LHCN-M2 (cell line): Measurements from ENCODE around the gene PTAR1. TPM values are rescaled to one million over a fixed set of nuclear protein-coding genes. Genes with fewer than 3 reads are reported as not detected.
A peak's percentile ranks its signal among the peaks of the same experiment; 100 is the strongest.

Experiments
- DNase-seq: peaks from one replicate; pipeline ENCODE4 v3.0.0-alpha.2; 2012; ENCODE audit warnings: low read depth
- total RNA-seq: library from RNA; depleted of rRNA; stranded (reverse); fragments of >200 nt; gene quantifications from 2 replicates; pipeline ENCODE4 v1.2.3, GENCODE V29; 2014

The PTAR1 gene
- total RNA-seq, 1 experiment from 2014 or later = 64.6 TPM

- DNase-seq = no peak
These were observed 9.7 kb downstream of the PTAR1 start for GRCh38 chr9:69750085-69750484.

GRCh38 chr9:69748304-69748703 lies 11.5 kb downstream of the PTAR1 start:
- DNase-seq = no peak

GRCh38 chr9:69746859-69747560 lies 12.8 kb downstream of the PTAR1 start:
- DNase-seq = no peak

- DNase-seq = peak; percentile 26
These were observed 13.9 kb downstream of the PTAR1 start for GRCh38 chr9:69745716-69746437.

GRCh38 chr9:69744688-69745380 lies 15.0 kb downstream of the PTAR1 start:
- DNase-seq = peak; percentile 21

GRCh38 chr9:69743930-69744329 lies 15.9 kb downstream of the PTAR1 start:
- DNase-seq = no peak

GRCh38 chr9:69740872-69741505 lies 18.8 kb downstream of the PTAR1 start:
- DNase-seq = peak; percentile 43

- no peak for DNase-seq
These were observed 28.5 kb downstream of the PTAR1 start for GRCh38 chr9:69731348-69731747.

- DNase-seq = no peak
These were observed 39.8 kb downstream of the PTAR1 start for GRCh38 chr9:69719983-69720382.

- DNase-seq = no peak
These were observed 40.4 kb downstream of the PTAR1 start for GRCh38 chr9:69719367-69719766.

GRCh38 chr9:69718218-69718617 lies 41.6 kb downstream of the PTAR1 start:
- DNase-seq = no peak

- no peak for DNase-seq
These were observed 44.0 kb downstream of the PTAR1 start for GRCh38 chr9:69715825-69716224.

GRCh38 chr9:69715096-69715495 lies 44.7 kb downstream of the PTAR1 start:
- DNase-seq = no peak

- no peak for DNase-seq
These were observed 62.3 kb downstream of the PTAR1 start for GRCh38 chr9:69697475-69697874.

- peak; percentile 11 for DNase-seq
These were observed 63.0 kb downstream of the PTAR1 start for GRCh38 chr9:69696802-69697201.

- no peak for DNase-seq
These were observed 69.7 kb downstream of the PTAR1 start for GRCh38 chr9:69689991-69690538.

- DNase-seq = no peak
These were observed 75.9 kb downstream of the PTAR1 start for GRCh38 chr9:69683927-69684326.

GRCh38 chr9:69678843-69679538 lies 80.8 kb downstream of the PTAR1 start:
- no peak for DNase-seq

GRCh38 chr9:69677931-69678330 lies 81.9 kb downstream of the PTAR1 start:
- DNase-seq = no peak

GRCh38 chr9:69675563-69675962 lies 84.2 kb downstream of the PTAR1 start:
- DNase-seq = no peak
